ENCODE results near the gene DNMT3A.

The DNMT3A gene

GRCh38 chr2:25194576-25195122 lies 147.1 kb downstream of the DNMT3A start:
- H3K27me3 ChIP-seq: no peaks in the 10 kb centered on the region
- H3K27ac ChIP-seq: no peak overlapping the region
- no peak for TF ChIP-seq Cebpa-rat (IDR thresholded peaks at IDR 0.05)
- no peak overlapping the region for H3K4me2 ChIP-seq
- H3K4me1 ChIP-seq: peaks cover 35% of the 10 kb centered on the region
- no peaks in the 10 kb centered on the region for H3K9me3 ChIP-seq
- no peak overlapping the region for H3K4me3 ChIP-seq
- no peaks in the 10 kb centered on the region for H3K36me3 ChIP-seq
- no peak overlapping the region for H3K9ac ChIP-seq
- no peaks in the 10 kb centered on the region for H4K20me1 ChIP-seq

- Histone ChIP-seq H3K9me3 (no peaks in the 10 kb centered on the region), H4K20me1 (no peaks in the 10 kb centered on the region), H3K9ac (no peak overlapping the region), H3K27ac (no peak overlapping the region), H3K4me1 (peaks cover 19% of the 10 kb centered on the region), H3K4me2 (no peak overlapping the region), H3K27me3 (no peaks in the 10 kb centered on the region), H3K36me3 (no peaks in the 10 kb centered on the region), H3K4me3 (no peak overlapping the region)
- TF ChIP-seq Cebpa-rat (IDR thresholded peaks at IDR 0.05): no peak
Observed at GRCh38 chr2:25190536-25190935, 151.2 kb downstream of the DNMT3A start.

GRCh38 chr2:25188405-25188804 lies 153.3 kb downstream of the DNMT3A start:
- Histone ChIP-seq H3K4me1 (peaks cover 19% of the 10 kb centered on the region), H3K9me3 (no peaks in the 10 kb centered on the region), H3K4me3 (no peak overlapping the region), H4K20me1 (no peaks in the 10 kb centered on the region), H3K27ac (no peak overlapping the region), H3K27me3 (no peaks in the 10 kb centered on the region), H3K9ac (no peak overlapping the region), H3K4me2 (peak overlapping the region; percentile 40; the same call in 1 of the 2 replicates), H3K36me3 (no peaks in the 10 kb centered on the region)
- TF ChIP-seq Cebpa-rat (IDR thresholded peaks at IDR 0.05): no peak

GRCh38 chr2:25187729-25188350 lies 153.9 kb downstream of the DNMT3A start:
- no peak overlapping the region for H3K4me3 ChIP-seq
- H3K4me1 ChIP-seq: peaks cover 19% of the 10 kb centered on the region
- H3K27ac ChIP-seq: no peak overlapping the region
- no peak overlapping the region for H3K9ac ChIP-seq
- H3K9me3 ChIP-seq: no peaks in the 10 kb centered on the region
- no peaks in the 10 kb centered on the region for H3K27me3 ChIP-seq
- no peaks in the 10 kb centered on the region for H4K20me1 ChIP-seq
- H3K36me3 ChIP-seq: no peaks in the 10 kb centered on the region
- peak overlapping the region; percentile 40; the same call in 1 of the 2 replicates for H3K4me2 ChIP-seq
- no peak for TF ChIP-seq Cebpa-rat (IDR thresholded peaks at IDR 0.05)

GRCh38 chr2:25184254-25184653 lies 157.5 kb downstream of the DNMT3A start:
- Histone ChIP-seq H3K27ac (no peak overlapping the region), H3K9ac (no peak overlapping the region), H4K20me1 (no peaks in the 10 kb centered on the region), H3K36me3 (no peaks in the 10 kb centered on the region), H3K4me2 (no peak overlapping the region), H3K9me3 (no peaks in the 10 kb centered on the region), H3K27me3 (no peaks in the 10 kb centered on the region), H3K4me3 (no peak overlapping the region), H3K4me1 (peaks cover 7% of the 10 kb centered on the region; the same call in 1 of the 2 replicates)
- no peak for TF ChIP-seq Cebpa-rat (IDR thresholded peaks at IDR 0.05)

- Histone ChIP-seq H3K36me3 (no peaks in the 10 kb centered on the region), H4K20me1 (no peaks in the 10 kb centered on the region), H3K4me2 (no peak overlapping the region), H3K4me1 (no peaks in the 10 kb centered on the region), H3K27me3 (no peaks in the 10 kb centered on the region), H3K9ac (no peak overlapping the region), H3K9me3 (no peaks in the 10 kb centered on the region), H3K4me3 (no peak overlapping the region), H3K27ac (no peak overlapping the region)
- no peak for TF ChIP-seq Cebpa-rat (IDR thresholded peaks at IDR 0.05)
Observed at GRCh38 chr2:25178976-25179375, 162.7 kb downstream of the DNMT3A start.

Measured in BLaER1 (cell line).